Measurements from ENCODE around the gene SPATA13.

SPATA13 gene

GRCh38 chr13:24147570-24147963 is 13.0 kb upstream of the SPATA13 start:
- TF ChIP-seq, protein P1, sequence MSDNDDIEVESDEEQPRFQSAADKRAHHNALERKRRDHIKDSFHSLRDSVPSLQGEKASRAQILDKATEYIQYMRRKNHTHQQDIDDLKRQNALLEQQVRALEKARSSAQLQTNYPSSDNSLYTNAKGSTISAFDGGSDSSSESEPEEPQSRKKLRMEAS (IDR thresholded peaks at IDR 0.05): no peak
- no peak for TF ChIP-seq RAD21 (IDR thresholded peaks at IDR 0.05; ENCODE audit: low read depth)

GRCh38 chr13:24148414-24149235 is 11.9 kb upstream of the SPATA13 start:
- TF ChIP-seq CEBPB (IDR thresholded peaks at IDR 0.05) (no peak), NFIC (IDR thresholded peaks at IDR 0.05) (no peak), RAD21 (IDR thresholded peaks at IDR 0.05; ENCODE audit: low read depth) (no peak), YY1 (IDR thresholded peaks at IDR 0.05; ENCODE audit: low read depth) (no peak), TEAD4 (IDR thresholded peaks at IDR 0.05) (peak; percentile 73), EGR1 (IDR thresholded peaks at IDR 0.05) (no peak), CREB1 (IDR thresholded peaks at IDR 0.05; ENCODE audit: low read depth) (no peak), ZBTB7A (IDR thresholded peaks at IDR 0.05; ENCODE audit: low read depth) (no peak), FOXM1 (IDR thresholded peaks at IDR 0.05; ENCODE audit: borderline replicate concordance, low read depth) (no peak), TCF12 (IDR thresholded peaks at IDR 0.05; ENCODE audit: low read depth) (no peak), EP300 (IDR thresholded peaks at IDR 0.05; ENCODE audit: borderline replicate concordance) (peak; percentile 36; the same call in 1 of the 2 replicates), REST (IDR thresholded peaks at IDR 0.05; ENCODE audit: low read depth) (no peak), TAF1 (IDR thresholded peaks at IDR 0.05; ENCODE audit: low read depth) (no peak)
- TF ChIP-seq, protein P1 (IDR thresholded peaks at IDR 0.05): peak; percentile 54
- TF ChIP-seq, protein P2, sequence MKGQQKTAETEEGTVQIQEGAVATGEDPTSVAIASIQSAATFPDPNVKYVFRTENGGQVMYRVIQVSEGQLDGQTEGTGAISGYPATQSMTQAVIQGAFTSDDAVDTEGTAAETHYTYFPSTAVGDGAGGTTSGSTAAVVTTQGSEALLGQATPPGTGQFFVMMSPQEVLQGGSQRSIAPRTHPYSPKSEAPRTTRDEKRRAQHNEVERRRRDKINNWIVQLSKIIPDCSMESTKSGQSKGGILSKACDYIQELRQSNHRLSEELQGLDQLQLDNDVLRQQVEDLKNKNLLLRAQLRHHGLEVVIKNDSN (IDR thresholded peaks at IDR 0.05): no peak

- TF ChIP-seq TEAD4 (IDR thresholded peaks at IDR 0.05) (no peak), EP300 (IDR thresholded peaks at IDR 0.05; ENCODE audit: borderline replicate concordance) (no peak), FOXM1 (IDR thresholded peaks at IDR 0.05; ENCODE audit: borderline replicate concordance, low read depth) (no peak), NFIC (IDR thresholded peaks at IDR 0.05) (no peak), TCF12 (IDR thresholded peaks at IDR 0.05; ENCODE audit: low read depth) (no peak), EGR1 (IDR thresholded peaks at IDR 0.05) (no peak), TAF1 (IDR thresholded peaks at IDR 0.05; ENCODE audit: low read depth) (no peak), CEBPB (IDR thresholded peaks at IDR 0.05) (no peak), CREB1 (IDR thresholded peaks at IDR 0.05; ENCODE audit: low read depth) (no peak), RAD21 (IDR thresholded peaks at IDR 0.05; ENCODE audit: low read depth) (no peak)
- TF ChIP-seq, protein P2 (IDR thresholded peaks at IDR 0.05): no peak
These were observed 11.1 kb upstream of the SPATA13 start for GRCh38 chr13:24149246-24150032.

- no peak for TF ChIP-seq CEBPB (IDR thresholded peaks at IDR 0.05)
- TF ChIP-seq ZBTB7A (IDR thresholded peaks at IDR 0.05; ENCODE audit: low read depth): no peak
- no peak for TF ChIP-seq CREB1 (IDR thresholded peaks at IDR 0.05; ENCODE audit: low read depth)
- TF ChIP-seq FOXM1 (IDR thresholded peaks at IDR 0.05; ENCODE audit: borderline replicate concordance, low read depth): no peak
- no peak for TF ChIP-seq EP300 (IDR thresholded peaks at IDR 0.05; ENCODE audit: borderline replicate concordance)
- no peak for TF ChIP-seq TAF1 (IDR thresholded peaks at IDR 0.05; ENCODE audit: low read depth)
- TF ChIP-seq NFIC (IDR thresholded peaks at IDR 0.05): no peak
- no peak for TF ChIP-seq TCF12 (IDR thresholded peaks at IDR 0.05; ENCODE audit: low read depth)
- no peak for TF ChIP-seq RAD21 (IDR thresholded peaks at IDR 0.05; ENCODE audit: low read depth)
These were observed 9.9 kb upstream of the SPATA13 start for GRCh38 chr13:24150572-24150971.

DNA sequence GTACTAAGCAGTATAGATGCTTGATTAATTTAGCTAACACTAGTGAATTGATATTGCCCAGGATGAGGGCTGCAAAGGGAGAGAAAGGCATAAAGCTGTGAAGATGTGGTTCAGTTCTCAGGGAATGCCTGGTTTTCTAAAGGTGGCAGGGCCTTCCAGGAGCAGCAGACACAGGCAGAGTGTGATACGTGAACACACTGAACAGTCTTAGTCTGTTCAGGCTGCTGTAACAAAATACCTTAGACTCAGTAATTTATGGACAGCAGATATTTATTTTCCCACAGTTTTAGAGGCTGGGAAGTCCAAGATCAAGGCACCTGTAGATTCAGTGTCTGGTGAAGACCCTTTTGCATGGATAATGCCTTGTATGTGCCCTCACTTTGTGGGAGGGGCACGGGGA is 8.7 kb upstream of the SPATA13 start:
- TF ChIP-seq REST (IDR thresholded peaks at IDR 0.05; ENCODE audit: low read depth): no peak
- no peak for TF ChIP-seq TCF12 (IDR thresholded peaks at IDR 0.05; ENCODE audit: low read depth)
- TF ChIP-seq TAF1 (IDR thresholded peaks at IDR 0.05; ENCODE audit: low read depth): no peak
- TF ChIP-seq ZBTB7A (IDR thresholded peaks at IDR 0.05; ENCODE audit: low read depth): no peak
- TF ChIP-seq EGR1 (IDR thresholded peaks at IDR 0.05): no peak
- TF ChIP-seq EP300 (IDR thresholded peaks at IDR 0.05; ENCODE audit: borderline replicate concordance): no peak
- no peak for TF ChIP-seq FOXM1 (IDR thresholded peaks at IDR 0.05; ENCODE audit: borderline replicate concordance, low read depth)
- TF ChIP-seq CEBPB (IDR thresholded peaks at IDR 0.05): no peak
- no peak for TF ChIP-seq TEAD4 (IDR thresholded peaks at IDR 0.05)
- no peak for TF ChIP-seq RAD21 (IDR thresholded peaks at IDR 0.05; ENCODE audit: low read depth)
- TF ChIP-seq YY1 (IDR thresholded peaks at IDR 0.05; ENCODE audit: low read depth): no peak
